HUES6 (cell line): ENCODE data around the gene MCOLN2.

Experiments
- H3K27ac ChIP-seq: 2 replicates; pipeline ENCODE4 v1.7.0; 2013; ENCODE audit warnings: low read depth, mild to moderate bottlenecking, low read length, inconsistent platforms
- H3K27me3 ChIP-seq: 2 replicates; pipeline ENCODE4 v1.6.1; 2013; ENCODE audit warnings: low read length; ENCODE audit not compliant: control insufficient read depth, insufficient read depth
- H3K36me3 ChIP-seq: 2 replicates; pipeline ENCODE4 v1.6.1; 2013; ENCODE audit warnings: low read length; ENCODE audit not compliant: control insufficient read depth, insufficient read depth
- H3K4me1 ChIP-seq: 2 replicates; pipeline ENCODE4 v1.6.1; 2013; ENCODE audit warnings: low read length; ENCODE audit not compliant: control insufficient read depth, insufficient read depth
- H3K4me3 ChIP-seq: 2 replicates; pipeline ENCODE4 v1.5.1; 2013; ENCODE audit warnings: low read depth, low read length
- H3K9ac ChIP-seq: one replicate; pipeline ENCODE4 v1.6.1; 2013; ENCODE audit warnings: mild to moderate bottlenecking, low read length
- H3K9me3 ChIP-seq: 2 replicates; pipeline ENCODE4 v1.6.1; 2013; ENCODE audit warnings: low read depth, low read length; ENCODE audit not compliant: control insufficient read depth, insufficient read depth

MCOLN2 gene

DNA sequence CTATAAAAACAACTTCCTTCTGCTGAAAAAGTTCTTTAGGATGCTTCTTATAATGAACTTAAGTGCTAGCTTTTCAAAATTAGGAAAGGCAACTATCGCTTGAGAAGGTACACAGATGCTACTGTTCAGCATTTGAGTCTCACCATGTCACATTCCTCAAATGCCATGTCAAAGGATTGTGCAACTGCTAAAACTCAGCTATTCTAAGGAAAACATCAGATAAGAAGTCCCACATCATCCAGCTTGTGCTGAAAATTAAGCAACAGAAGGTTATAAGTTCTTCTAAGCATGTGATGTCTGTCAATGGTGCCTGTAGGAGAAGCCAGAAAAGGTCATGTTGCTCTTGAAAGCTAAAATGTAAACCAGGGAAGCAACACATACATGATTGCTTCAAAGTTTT is 36.5 kb downstream of the MCOLN2 start:
- Histone ChIP-seq H3K27ac (no peak overlapping the region), H3K4me1 (no peaks in the 10 kb centered on the region), H3K9ac (no peak overlapping the region), H3K4me3 (no peak overlapping the region), H3K36me3 (no peaks in the 10 kb centered on the region), H3K27me3 (no peaks in the 10 kb centered on the region), H3K9me3 (0 out of 2 replicates have a peak, but pooled peaks cover 3% of the 10 kb centered on the region)

- Histone ChIP-seq H3K36me3 (no peaks in the 10 kb centered on the region), H3K4me1 (no peaks in the 10 kb centered on the region), H3K27me3 (no peaks in the 10 kb centered on the region), H3K4me3 (no peak overlapping the region), H3K9me3 (no peaks in the 10 kb centered on the region), H3K9ac (no peak overlapping the region), H3K27ac (no peak overlapping the region)
Observed at GRCh38 chr1:84959294-84959693, 37.6 kb downstream of the MCOLN2 start.

DNA sequence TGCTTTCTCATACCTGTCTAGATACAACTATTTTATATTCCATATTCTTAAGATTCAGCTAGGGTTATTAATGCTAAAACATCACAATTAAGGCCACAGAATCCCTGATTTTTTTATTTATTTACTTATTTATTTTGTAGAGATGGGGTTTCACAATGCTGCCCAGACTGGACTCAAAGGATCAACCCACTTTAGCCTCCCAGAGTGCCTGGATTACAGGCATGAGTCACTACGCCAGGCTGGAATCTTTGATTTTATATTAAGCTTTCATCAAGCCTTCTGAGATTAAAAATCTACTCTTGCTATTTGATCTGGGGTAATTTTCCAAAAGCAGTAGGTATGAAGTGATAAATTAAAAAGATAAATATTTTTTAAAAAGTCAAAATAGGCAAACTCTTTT is 38.9 kb downstream of the MCOLN2 start:
- no peaks in the 10 kb centered on the region for H3K27me3 ChIP-seq
- no peaks in the 10 kb centered on the region for H3K4me1 ChIP-seq
- no peak overlapping the region for H3K27ac ChIP-seq
- H3K36me3 ChIP-seq, result no peaks in the 10 kb centered on the region
- H3K9ac ChIP-seq, result no peak overlapping the region
- no peak overlapping the region for H3K4me3 ChIP-seq
- H3K9me3 ChIP-seq, result no peaks in the 10 kb centered on the region

GRCh38 chr1:84956655-84957054 is 40.3 kb downstream of the MCOLN2 start:
- H3K36me3 ChIP-seq, result no peaks in the 10 kb centered on the region
- H3K9ac ChIP-seq, result no peak overlapping the region

DNA sequence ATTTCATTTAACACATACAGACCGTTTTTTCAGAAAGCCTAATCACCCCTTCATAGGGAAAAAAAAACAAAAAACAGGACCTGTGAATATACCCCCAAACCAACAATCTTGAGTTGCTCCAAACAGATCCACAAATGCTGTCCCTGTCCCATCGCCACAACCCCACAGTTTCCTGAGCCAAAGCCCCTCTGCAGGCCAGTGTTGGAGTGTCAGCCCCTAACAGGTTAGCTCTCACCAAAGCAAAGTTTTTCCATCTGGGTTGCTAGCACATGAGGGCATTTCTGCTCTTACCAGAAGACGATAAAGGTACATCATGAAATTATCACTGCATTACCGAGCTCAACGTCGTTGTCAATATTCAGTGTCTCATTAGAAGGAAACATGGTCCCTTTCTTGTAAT is 40.8 kb downstream of the MCOLN2 start:
- Histone ChIP-seq H3K4me1 (peaks cover 3% of the 10 kb centered on the region; the same call in 1 of the 2 replicates), H3K9ac (no peak overlapping the region), H3K27ac (no peak overlapping the region), H3K4me3 (no peak overlapping the region), H3K9me3 (no peaks in the 10 kb centered on the region), H3K27me3 (no peaks in the 10 kb centered on the region), H3K36me3 (no peaks in the 10 kb centered on the region)

More at GRCh38 chr1:84956655-84957054, 40.3 kb downstream of the MCOLN2 start:
- Histone ChIP-seq H3K27ac (no peak overlapping the region), H3K27me3 (no peaks in the 10 kb centered on the region), H3K9me3 (no peaks in the 10 kb centered on the region), H3K4me3 (no peak overlapping the region), H3K4me1 (no peaks in the 10 kb centered on the region)

GRCh38 chr1:84949664-84950063 is 47.2 kb downstream of the MCOLN2 start:
- no peak overlapping the region for H3K4me3 ChIP-seq
- no peaks in the 10 kb centered on the region for H3K36me3 ChIP-seq
- no peak overlapping the region for H3K27ac ChIP-seq
- H3K27me3 ChIP-seq, result no peaks in the 10 kb centered on the region
- no peaks in the 10 kb centered on the region for H3K9me3 ChIP-seq
- no peak overlapping the region for H3K9ac ChIP-seq
- peaks cover 21% of the 10 kb centered on the region for H3K4me1 ChIP-seq

GRCh38 chr1:84947536-84948410 is 49.1 kb downstream of the MCOLN2 start:
- Histone ChIP-seq H3K4me1 (peaks cover 21% of the 10 kb centered on the region), H3K27me3 (no peaks in the 10 kb centered on the region; the same call in 1 of the 2 replicates), H3K4me3 (no peak overlapping the region), H3K9me3 (no peaks in the 10 kb centered on the region), H3K9ac (no peak overlapping the region), H3K27ac (no peak overlapping the region), H3K36me3 (no peaks in the 10 kb centered on the region)

- Histone ChIP-seq H3K36me3 (no peaks in the 10 kb centered on the region), H3K9ac (no peak overlapping the region), H3K27me3 (no peaks in the 10 kb centered on the region; the same call in 1 of the 2 replicates), H3K27ac (no peak overlapping the region), H3K9me3 (no peaks in the 10 kb centered on the region), H3K4me3 (no peak overlapping the region), H3K4me1 (peaks cover 21% of the 10 kb centered on the region)
Observed at GRCh38 chr1:84946631-84947030, 50.3 kb downstream of the MCOLN2 start.

GRCh38 chr1:84944767-84945486 is 52.0 kb downstream of the MCOLN2 start:
- Histone ChIP-seq H3K9me3 (no peaks in the 10 kb centered on the region), H3K27me3 (no peaks in the 10 kb centered on the region; the same call in 1 of the 2 replicates), H3K36me3 (no peaks in the 10 kb centered on the region), H3K4me1 (peaks cover 16% of the 10 kb centered on the region), H3K4me3 (no peak overlapping the region), H3K27ac (no peak overlapping the region), H3K9ac (no peak overlapping the region)

DNA sequence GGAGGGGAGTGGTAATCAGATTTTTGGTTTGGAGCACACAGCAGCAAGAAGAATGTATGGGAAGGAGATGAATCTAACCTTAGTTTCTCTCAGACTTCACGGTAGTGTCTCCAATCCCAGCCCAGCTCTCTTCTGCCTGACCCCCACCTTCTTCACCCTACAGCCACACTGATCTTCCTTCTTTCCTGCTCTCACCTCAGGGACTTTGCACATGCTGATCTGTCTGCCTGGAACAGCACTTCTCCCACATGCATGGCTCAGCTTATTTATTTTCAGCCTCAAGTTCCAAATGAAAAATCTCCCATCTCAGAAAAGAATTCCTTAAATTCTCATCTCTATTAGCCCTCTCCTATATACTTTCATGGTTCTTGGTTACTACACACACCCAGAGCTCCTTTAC is 55.1 kb downstream of the MCOLN2 start:
- no peaks in the 10 kb centered on the region for H3K9me3 ChIP-seq
- no peak overlapping the region for H3K9ac ChIP-seq
- no peaks in the 10 kb centered on the region; the same call in 1 of the 2 replicates for H3K27me3 ChIP-seq
- peaks cover 15% of the 10 kb centered on the region for H3K4me1 ChIP-seq
- no peak overlapping the region for H3K4me3 ChIP-seq
- no peak overlapping the region for H3K27ac ChIP-seq
- no peaks in the 10 kb centered on the region for H3K36me3 ChIP-seq

- H3K4me3 ChIP-seq, result no peak overlapping the region
- no peaks in the 10 kb centered on the region; the same call in 1 of the 2 replicates for H3K27me3 ChIP-seq
- H3K36me3 ChIP-seq, result no peaks in the 10 kb centered on the region
- H3K4me1 ChIP-seq, result 0 out of 2 replicates have a peak, but pooled peaks cover 4% of the 10 kb centered on the region
- H3K27ac ChIP-seq, result no peak overlapping the region
- H3K9me3 ChIP-seq, result no peaks in the 10 kb centered on the region
- H3K9ac ChIP-seq, result no peak overlapping the region
Observed at GRCh38 chr1:84940481-84940880, 56.4 kb downstream of the MCOLN2 start.
